Endothelial cell of umbilical vein (primary cell): Measurements from ENCODE around the gene LHFPL4. TPM values are rescaled to one million over a fixed set of nuclear protein-coding genes. Genes with fewer than 3 reads are reported as not detected.

Experiments
- BruUV-seq: library from RNA; stranded (reverse); fragments of 400-500 nt; replicated peaks from 2 replicates; lab custom pipeline; 2021; lab: Mats Ljungman, UMichigan
- CTCF ChIA-PET: fragments of 300-600, 350-600 bp; sonication (Branson Sonifier 250); formaldehyde crosslinking; loops from one replicate; lab custom pipeline; 2021; ENCODE audit warnings: antibody characterized with exemption, inconsistent platforms; lab: Charles Lee
- POLR2A ChIA-PET: fragments of 300-600, 350-600 bp; sonication (Branson Sonifier 250); formaldehyde crosslinking; loops from one replicate; lab custom pipeline; 2021; ENCODE audit warnings: antibody characterized with exemption, inconsistent platforms; lab: Charles Lee
- DNase-seq: peaks from one replicate; pipeline ENCODE4 v3.0.0-alpha.2; 2011; ENCODE audit warnings: low read depth, low spot score
- FAIRE-seq: peaks from 2 replicates; lab custom pipeline; 2011; peaks lifted over from hg19 to GRCh38; lab: Jason Lieb, UNC
- H2AFZ ChIP-seq: 2 replicates; pipeline ENCODE4 v1.6.0; 2012; ENCODE audit warnings: low read depth, low read length, control low read depth, inconsistent platforms
- H3K27ac ChIP-seq: 2 replicates; pipeline ENCODE4 v1.5.1; 2011; ENCODE audit warnings: low read depth, mild to moderate bottlenecking, control low read depth, low read length, moderate library complexity; ENCODE audit not compliant: insufficient read depth
- H3K27me3 ChIP-seq, 2 experiments: 2 replicates each; pipeline versions ENCODE4 v1.6.0 to v1.6.1; 2011; ENCODE audit warnings: low read length in 2 of 2, mixed read lengths in 1 of 2; ENCODE audit not compliant: control insufficient read depth in 2 of 2, insufficient read depth in 2 of 2
- H3K36me3 ChIP-seq, 2 experiments: 2 replicates in 1 of 2; 3 replicates in 1 of 2; pipeline ENCODE4 v1.5.1; 2011; ENCODE audit warnings: low read length in 2 of 2, mild to moderate bottlenecking in 1 of 2, moderate library complexity in 1 of 2; ENCODE audit not compliant: control insufficient read depth in 2 of 2, insufficient read depth in 2 of 2; ENCODE audit errors: extremely low read depth in 1 of 2
- H3K4me1 ChIP-seq: 3 replicates; pipeline ENCODE4 v1.5.1; 2011; ENCODE audit warnings: mild to moderate bottlenecking, low read length; ENCODE audit not compliant: control insufficient read depth, insufficient read depth; ENCODE audit errors: extremely low read depth
- H3K4me2 ChIP-seq: 2 replicates; pipeline ENCODE4 v1.6.1; 2011; ENCODE audit warnings: low read length, control low read depth, mixed read lengths; ENCODE audit not compliant: insufficient read depth
- H3K4me3 ChIP-seq, 3 experiments: fragments of 200-600 bp in 1 of 3; sonication (generic), shearing (Covaris generic) in 1 of 3; replicated peaks in 1 of 3; 2 replicates each; pipeline ENCODE4 v1.5.1; 2011 to 2016; ENCODE audit warnings: control low read depth in 3 of 3, low read length in 3 of 3, mild to moderate bottlenecking in 2 of 3, inconsistent platforms in 1 of 3, low read depth in 1 of 3, moderate library complexity in 1 of 3; ENCODE audit not compliant: insufficient read depth in 1 of 3
- H3K79me2 ChIP-seq: 2 replicates; pipeline ENCODE4 v1.6.0; 2012; ENCODE audit warnings: low read length, inconsistent platforms; ENCODE audit not compliant: control insufficient read depth, insufficient read depth
- H3K9ac ChIP-seq: replicated peaks from 2 replicates; pipeline ENCODE3; 2011; ENCODE audit warnings: low read length, control low read depth; ENCODE audit not compliant: insufficient read depth; ENCODE audit errors: extremely low read depth
- H3K9me1 ChIP-seq: replicated peaks from 3 replicates; pipeline ENCODE4 v1.6.0; 2011; ENCODE audit warnings: mild to moderate bottlenecking, low read length; ENCODE audit not compliant: control insufficient read depth, insufficient read depth; ENCODE audit errors: extremely low read depth
- H3K9me3 ChIP-seq: replicated peaks from 2 replicates; pipeline ENCODE4 v1.5.1; 2012; ENCODE audit warnings: low read length, inconsistent platforms; ENCODE audit not compliant: control insufficient read depth, insufficient read depth
- H4K20me1 ChIP-seq: replicated peaks from 2 replicates; pipeline ENCODE3; 2011; ENCODE audit warnings: mild to moderate bottlenecking, low read length; ENCODE audit not compliant: control insufficient read depth, insufficient read depth; ENCODE audit errors: extremely low read depth
- CTCF ChIP-seq, 2 donors: IDR thresholded peaks; 1 replicate in 1 of 2; 2 replicates in 1 of 2; pipeline ENCODE4 v1.5.1; 2011; ENCODE audit warnings: low read length in 2 of 2, mild to moderate bottlenecking in 2 of 2, moderate library complexity in 2 of 2, control low read depth in 1 of 2, inconsistent platforms in 1 of 2, low read depth in 1 of 2; ENCODE audit not compliant: insufficient read depth in 1 of 2; ENCODE audit errors: extremely low read depth in 1 of 2
- EZH2 ChIP-seq: IDR thresholded peaks from 2 replicates; pipeline ENCODE4 v1.6.1; 2012; ENCODE audit warnings: borderline replicate concordance, low read depth, mild to moderate bottlenecking, moderate library complexity, low read length, inconsistent platforms; ENCODE audit not compliant: severe bottlenecking
- FOS ChIP-seq: IDR thresholded peaks from 2 replicates; pipeline ENCODE4 v1.6.1; 2011; ENCODE audit warnings: mild to moderate bottlenecking, low read length, moderate library complexity, borderline replicate concordance; ENCODE audit not compliant: insufficient read depth
- GATA2 ChIP-seq: IDR thresholded peaks from 2 replicates; pipeline ENCODE4 v1.7.0; 2011; ENCODE audit warnings: low read depth, mild to moderate bottlenecking, moderate library complexity, mixed read lengths, low read length; ENCODE audit not compliant: insufficient read length, insufficient read depth
- JUN ChIP-seq: IDR thresholded peaks from 2 replicates; pipeline ENCODE4 v1.6.1; 2011; ENCODE audit warnings: borderline replicate concordance, low read depth; ENCODE audit not compliant: insufficient read length, insufficient read depth
- MAX ChIP-seq: IDR thresholded peaks from 2 replicates; pipeline ENCODE4 v1.6.1; 2011; ENCODE audit not compliant: insufficient read depth, insufficient read length
- MYC ChIP-seq: IDR thresholded peaks from one replicate; pipeline ENCODE4 v1.6.1; 2011; ENCODE audit warnings: mild to moderate bottlenecking, low read depth, low read length
- POLR2A ChIP-seq: IDR thresholded peaks from 2 replicates; pipeline ENCODE4 v1.6.1; 2012; ENCODE audit warnings: low read depth, mild to moderate bottlenecking, control low read depth, low read length
- POLR2AphosphoS5 ChIP-seq: IDR thresholded peaks from 2 replicates; pipeline ENCODE4 v1.6.1; 2012; ENCODE audit warnings: low read depth, mild to moderate bottlenecking, control low read depth, low read length, moderate library complexity; ENCODE audit not compliant: insufficient read depth
- dilution Hi-C: fragments of 300-500 bp; cut with MboI; formaldehyde crosslinking; loops from one replicate; pipeline ENCODE4 v1.15.0; 2019; ENCODE audit warnings: low sequenced_read_pairs; ENCODE audit not compliant: extremely low pct_ligation_motif_present
- intact Hi-C: fragments of 100-400 bp; cut with micrococcal nuclease; formaldehyde crosslinking; loops from one replicate; pipeline ENCODE4 v1.10.0; 2022
- polyA plus RNA-seq, 4 experiments: library from polyadenylated mRNA; depleted of rRNA in 3 of 4; stranded (reverse) in 3 of 4; unstranded in 1 of 4; fragments of >200 nt; gene quantifications; 2 replicates each; pipeline versions ENCODE4 v1.2.1 to v1.2.3, GENCODE V29; 2011 to 2012; ENCODE audit warnings: missing spikeins in 1 of 4
- total RNA-seq: library from RNA; stranded (reverse); gene quantifications from 2 replicates; pipeline ENCODE4 v1.2.3, GENCODE V29; 2021

LHFPL4 gene
- total and polyA plus RNA-seq, 2 donors (not counting 3 experiments of a cell fraction or from before 2014, with no cell fraction given): not detected

GRCh38 chr3:9536212-9536611 lies 17.4 kb downstream of the LHFPL4 start:
- no peak overlapping the region for H3K4me2 ChIP-seq
- FAIRE-seq (no peak), DNase-seq (no peak)
- no peak for TF ChIP-seq POLR2A
- no peak for TF ChIP-seq MYC
- no peak for TF ChIP-seq EZH2
- no peak for TF ChIP-seq CTCF (IDR thresholded peaks at IDR 0.05; ENCODE audit: extremely low read depth in 1 of 2, insufficient read depth in 1 of 2, low read depth in 1 of 2, low read length in 2 of 2)
- TF ChIP-seq MAX: no peak
- no peak for TF ChIP-seq POLR2AphosphoS5
- TF ChIP-seq JUN: no peak
- no peak for TF ChIP-seq GATA2
- TF ChIP-seq FOS: no peak
- ChIA-PET POLR2A (no interaction called here), CTCF (interaction anchor here (0.6 kb wide), 1 partner anchor 164 kb away, joined by 3 read pairs; no protein-coding TSS in a partner anchor)
- no peaks in the 10 kb centered on the region for H3K9me3 ChIP-seq
- no peak overlapping the region for H2AFZ ChIP-seq
- intact Hi-C loops: no loop called here
- H3K27ac ChIP-seq: no peak overlapping the region
- no peaks in the 10 kb centered on the region for H3K4me1 ChIP-seq
- no peaks in the 10 kb centered on the region for H3K9me1 ChIP-seq
- no peak overlapping the region for H3K9ac ChIP-seq
- H4K20me1 ChIP-seq: no peaks in the 10 kb centered on the region
- no peaks in the 10 kb centered on the region for H3K79me2 ChIP-seq
- BruUV-seq: no TSS peak
- H3K36me3 ChIP-seq: no peaks in the 10 kb centered on the region
- dilution Hi-C loops: no loop called here
- no peaks in the 10 kb centered on the region for H3K27me3 ChIP-seq
- no peak overlapping the region for H3K4me3 ChIP-seq
